NAMALWA (cell line): ENCODE measurements around the gene TRAPPC10.

Experiments
- DNase-seq: peaks from one replicate; pipeline ENCODE4 v3.0.0-alpha.2; 2015; ENCODE audit warnings: low spot score

Gene TRAPPC10

GRCh38 chr21:43983390-43983789, 28.7 kb upstream of the TRAPPC10 start:
- no peak for DNase-seq

GRCh38 chr21:43983860-43984420, 28.2 kb upstream of the TRAPPC10 start:
- DNase-seq, result no peak

- DNase-seq, result no peak
Measured at GRCh38 chr21:43984905-43985689, 27.0 kb upstream of the TRAPPC10 start.

- no peak for DNase-seq
Measured at GRCh38 chr21:43985690-43986251, 26.3 kb upstream of the TRAPPC10 start.

GRCh38 chr21:43986544-43987451, 25.3 kb upstream of the TRAPPC10 start:
- no peak for DNase-seq

- no peak for DNase-seq
Measured at GRCh38 chr21:43987509-43987908, 24.6 kb upstream of the TRAPPC10 start.

GRCh38 chr21:43988016-43988415, 24.1 kb upstream of the TRAPPC10 start:
- no peak for DNase-seq

GRCh38 chr21:43988506-43989230, 23.4 kb upstream of the TRAPPC10 start:
- no peak for DNase-seq

GRCh38 chr21:43989401-43989800, 22.7 kb upstream of the TRAPPC10 start:
- no peak for DNase-seq

- DNase-seq, result no peak
Measured at GRCh38 chr21:43991447-43991991, 20.6 kb upstream of the TRAPPC10 start.

- no peak for DNase-seq
Measured at GRCh38 chr21:43992121-43992520, 20.0 kb upstream of the TRAPPC10 start.

- DNase-seq, result no peak
Measured at GRCh38 chr21:43993420-43993934, 18.6 kb upstream of the TRAPPC10 start.

- DNase-seq, result no peak
Measured at GRCh38 chr21:43994085-43994484, 18.0 kb upstream of the TRAPPC10 start.

GRCh38 chr21:43994646-43995045, 17.5 kb upstream of the TRAPPC10 start:
- DNase-seq, result no peak

- no peak for DNase-seq
Measured at GRCh38 chr21:43995521-43996105, 16.5 kb upstream of the TRAPPC10 start.

- no peak for DNase-seq
Measured at GRCh38 chr21:43997766-43998742, 14.1 kb upstream of the TRAPPC10 start.

- DNase-seq, result no peak
Measured at GRCh38 chr21:44000360-44000759, 11.7 kb upstream of the TRAPPC10 start.

GRCh38 chr21:44002511-44002910, 9.6 kb upstream of the TRAPPC10 start:
- no peak for DNase-seq

GRCh38 chr21:44003307-44003966, 8.7 kb upstream of the TRAPPC10 start:
- no peak for DNase-seq
